Measurements from ENCODE around the gene MAPKAPK2. TPM values are rescaled to one million over a fixed set of nuclear protein-coding genes. Genes with fewer than 3 reads are reported as not detected.

The MAPKAPK2 gene
- total and polyA plus RNA-seq, 2 of the 13 experiments (the other 11 are each of a cell fraction or from before 2014, with no cell fraction given) = 16.6 to 34.0 TPM

GRCh38 chr1:206658264-206658980 lies 26.3 kb upstream of the MAPKAPK2 start:
- intact Hi-C loops (cut with micrococcal nuclease; ENCODE audit: unreplicated experiment) = no loop called here
- H3K27ac ChIP-seq (ENCODE audit: extremely low read length, insufficient read depth, low read length) = no peak overlapping the region
- 33% methylated on average over 15 of the region's 22 CpGs for WGBS (ENCODE audit: low lambda C conversion rate)
- no peaks in the 10 kb centered on the region for H4K20me1 ChIP-seq (ENCODE audit: insufficient read depth, low read length)
- DNase-seq (ENCODE audit: low spot score) = no peak
- peaks cover 22% of the 10 kb centered on the region for H3K4me1 ChIP-seq (ENCODE audit: insufficient read depth, low read length)
- CTCF ChIA-PET (ENCODE audit: low intra/inter-chr PET ratio, low total read pairs) = interaction anchor here (0.8 to 1.2 kb wide), 5 partner anchors 24 to 324 kb away, joined by 3 read pairs; no protein-coding TSS in a partner anchor
- FAIRE-seq = no peak
- in situ Hi-C loops (cut with HindIII; ENCODE audit: extremely low pct_ligation_motif_present, low pct_unique_long_range_greater_than_20kb) = no loop called here
- peak overlapping the region; percentile 66 for H3K4me2 ChIP-seq (ENCODE audit: low read depth, low read length)
- no peak for TF ChIP-seq ZNF251 (CRISPR knock-in tag; IDR thresholded peaks at IDR 0.05)
- no peak for TF ChIP-seq ZNF552 (CRISPR knock-in tag; IDR thresholded peaks at IDR 0.05; ENCODE audit: borderline replicate concordance)
- TF ChIP-seq PAWR (CRISPR knock-in tag; IDR thresholded peaks at IDR 0.05; ENCODE audit: borderline replicate concordance) = no peak
- no peak for TF ChIP-seq ELF3 (CRISPR knock-in tag; IDR thresholded peaks at IDR 0.05)
- peak; percentile 51; the same call in 1 of the 2 replicates for TF ChIP-seq KDM2A (CRISPR knock-in tag; IDR thresholded peaks at IDR 0.05; ENCODE audit: borderline replicate concordance, low read depth)
- no peak for TF ChIP-seq LCORL (IDR thresholded peaks at IDR 0.05)
- TF ChIP-seq LCORL (CRISPR knock-in tag; IDR thresholded peaks at IDR 0.05) = no peak
- TF ChIP-seq MEF2D (CRISPR knock-in tag; IDR thresholded peaks at IDR 0.05) = no peak
- TF ChIP-seq ZNF20 (CRISPR knock-in tag; IDR thresholded peaks at IDR 0.05) = no peak
- TF ChIP-seq WIZ (CRISPR knock-in tag; IDR thresholded peaks at IDR 0.05) = no peak
- TF ChIP-seq ARID2 (CRISPR knock-in tag; IDR thresholded peaks at IDR 0.05; ENCODE audit: borderline replicate concordance) = 0 out of 2 replicates have a peak, but pooled peaks have one; percentile 32
- TF ChIP-seq ZMYM3 (CRISPR knock-in tag; IDR thresholded peaks at IDR 0.05) = no peak
- no peak for TF ChIP-seq SRSF1 (optimal IDR thresholded peaks at IDR 0.05; ENCODE audit: low read depth, low read length)
- TF ChIP-seq HMGXB4 (CRISPR knock-in tag; IDR thresholded peaks at IDR 0.05; ENCODE audit: borderline replicate concordance in 1 of 2, low read depth in 1 of 2) = 0 out of 4 replicates have a peak, but pooled peaks of 1 of the 2 experiments have one; percentile 28
- TF ChIP-seq ZNF234 (CRISPR knock-in tag; conservative IDR thresholded peaks at IDR 0.05) = no peak
- TF ChIP-seq CTCF (CRISPR knock-in tag; IDR thresholded peaks at IDR 0.05) = peak; percentile 65
- TF ChIP-seq TEAD3 (CRISPR knock-in tag; optimal IDR thresholded peaks at IDR 0.05; ENCODE audit: borderline replicate concordance) = peak; percentile 10
- peak; percentile 47 for TF ChIP-seq RAD21 (CRISPR knock-in tag; IDR thresholded peaks at IDR 0.05)
- no peak for TF ChIP-seq HOXA3 (CRISPR knock-in tag; IDR thresholded peaks at IDR 0.05)
- TF ChIP-seq ATF7-NPFF (CRISPR knock-in tag; IDR thresholded peaks at IDR 0.05; ENCODE audit: low read depth) = no peak
- TF ChIP-seq STAG1 (CRISPR knock-in tag; IDR thresholded peaks at IDR 0.05) = peak; percentile 51
- peak; percentile 41 for TF ChIP-seq XRCC5 (optimal IDR thresholded peaks at IDR 0.05; ENCODE audit: low read length)
- H3K79me2 ChIP-seq (ENCODE audit: insufficient read depth, low read length) = no peaks in the 10 kb centered on the region
- no peaks in the 10 kb centered on the region for H3K36me3 ChIP-seq (replicated peaks in 1 of 2; ENCODE audit: control insufficient read depth in 1 of 2, insufficient read depth in 2 of 2, low read length in 2 of 2)
- POLR2A ChIA-PET = interaction anchor here (1.1 kb wide), 1 partner anchor 23 kb away, joined by 3 read pairs; the partner anchor contains the start of gene DYRK3
- H3K9me3 ChIP-seq (ENCODE audit: low read length) = no peaks in the 10 kb centered on the region
- H3K4me3 ChIP-seq (replicated peaks in 1 of 3; ENCODE audit: insufficient read depth in 1 of 3, low read depth in 2 of 3, low read length in 3 of 3) = peak overlapping the region in 1 of 3 experiments; percentile 48; a peak in 1 of 6 replicates
- no TSS peak for BruUV-seq (replicated peaks)
- no peak overlapping the region for H3K9ac ChIP-seq (ENCODE audit: insufficient read depth, low read depth, low read length)
- H2AFZ ChIP-seq (ENCODE audit: low read length) = no peak overlapping the region
- peaks cover 2 to 20% of the 10 kb centered on the region in 2 experiments for H3K27me3 ChIP-seq (ENCODE audit: control insufficient read depth in 1 of 2, insufficient read depth in 2 of 2, low read length in 2 of 2)
- peak; percentile 86 for ATAC-seq
